ENCODE results near the gene DYRK3. TPM values are rescaled to one million over a fixed set of nuclear protein-coding genes. Genes with fewer than 3 reads are reported as not detected.

Gene DYRK3
- total and polyA plus RNA-seq, 9 of the 15 experiments (the other 6 are each of a cell fraction or from before 2014, with no cell fraction given) = 4.5 to 33.7 (median 25.7) TPM

GRCh38 chr1:206658264-206658980 lies 23.1 kb downstream of the DYRK3 start (continued):
- TF ChIP-seq, protein P1, sequence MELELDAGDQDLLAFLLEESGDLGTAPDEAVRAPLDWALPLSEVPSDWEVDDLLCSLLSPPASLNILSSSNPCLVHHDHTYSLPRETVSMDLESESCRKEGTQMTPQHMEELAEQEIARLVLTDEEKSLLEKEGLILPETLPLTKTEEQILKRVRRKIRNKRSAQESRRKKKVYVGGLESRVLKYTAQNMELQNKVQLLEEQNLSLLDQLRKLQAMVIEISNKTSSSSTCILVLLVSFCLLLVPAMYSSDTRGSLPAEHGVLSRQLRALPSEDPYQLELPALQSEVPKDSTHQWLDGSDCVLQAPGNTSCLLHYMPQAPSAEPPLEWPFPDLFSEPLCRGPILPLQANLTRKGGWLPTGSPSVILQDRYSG (tag; conservative IDR thresholded peaks at IDR 0.05; ENCODE audit: low read depth) = no peak
- TF ChIP-seq HEY1 (CRISPR knock-in tag; IDR thresholded peaks at IDR 0.05; ENCODE audit: borderline replicate concordance) (no peak), HOXB6 (CRISPR knock-in tag; IDR thresholded peaks at IDR 0.05; ENCODE audit: borderline replicate concordance) (no peak), ZNF778 (CRISPR knock-in tag; IDR thresholded peaks at IDR 0.05) (no peak), SMARCE1 (IDR thresholded peaks at IDR 0.05) (0 out of 2 replicates have a peak, but pooled peaks have one; percentile 60), NCOA1 (IDR thresholded peaks at IDR 0.05; ENCODE audit: low read depth) (no peak), CBX3 (IDR thresholded peaks at IDR 0.05; ENCODE audit: borderline replicate concordance in 1 of 2, low read length in 2 of 2) (peak in 1 of 2 experiments; percentile 60; a peak in 1 of 3 replicates), ZBTB43 (CRISPR knock-in tag; IDR thresholded peaks at IDR 0.05) (no peak), EHMT2 (IDR thresholded peaks at IDR 0.05) (no peak), E2F1 (CRISPR knock-in tag; IDR thresholded peaks at IDR 0.05) (0 out of 2 replicates have a peak, but pooled peaks have one; percentile 35), NBN (IDR thresholded peaks at IDR 0.05; ENCODE audit: low read depth) (peak; percentile 83), ZKSCAN3 (CRISPR knock-in tag; IDR thresholded peaks at IDR 0.05) (no peak), ZFP36 (IDR thresholded peaks at IDR 0.05; ENCODE audit: low read depth, low read length, partially characterized antibody) (peak; percentile 9), XRCC4 (IDR thresholded peaks at IDR 0.05; ENCODE audit: extremely low read depth, insufficient read depth, insufficient read length) (no peak), MBD1 (CRISPR knock-in tag; IDR thresholded peaks at IDR 0.05) (no peak)
- TF ChIP-seq, protein P2, sequence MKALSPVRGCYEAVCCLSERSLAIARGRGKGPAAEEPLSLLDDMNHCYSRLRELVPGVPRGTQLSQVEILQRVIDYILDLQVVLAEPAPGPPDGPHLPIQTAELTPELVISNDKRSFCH (CRISPR knock-in tag; IDR thresholded peaks at IDR 0.05) = no peak
- TF ChIP-seq, protein P2 (tag; IDR thresholded peaks at IDR 0.05) = 0 out of 2 replicates have a peak, but pooled peaks have one; percentile 60
